OCI-LY7 (cell line): Measurements from ENCODE around the gene PRKAB2. TPM values are rescaled to one million over a fixed set of nuclear protein-coding genes. Genes with fewer than 3 reads are reported as not detected.

Experiments
- BruUV-seq: library from RNA; stranded (reverse); fragments of 400-500 nt; replicated peaks from 2 replicates; lab custom pipeline; 2021; lab: Mats Ljungman, UMichigan
- CTCF ChIA-PET: fragments of 300-600 bp; sonication (Branson Sonifier 250); formaldehyde crosslinking; loops from one replicate; lab custom pipeline; 2022; ENCODE audit warnings: antibody characterized with exemption; ENCODE audit not compliant: unreplicated experiment; lab: Charles Lee
- POLR2A ChIA-PET: fragments of 300-600 bp; sonication (Branson Sonifier 250); formaldehyde crosslinking; loops from one replicate; lab custom pipeline; 2022; ENCODE audit warnings: antibody characterized with exemption; lab: Charles Lee
- DNase-seq: peaks from one replicate; pipeline ENCODE4 v3.0.0-alpha.2; 2015; ENCODE audit warnings: low spot score
- H2AFZ ChIP-seq: fragments of 200-600 bp; sonication (generic), shearing (Covaris generic); 2 replicates; pipeline ENCODE4 v1.6.1; 2014; ENCODE audit warnings: mild to moderate bottlenecking, antibody characterized with exemption, low read length, moderate library complexity
- H3K27ac ChIP-seq: fragments of 200-600 bp; sonication (generic); 2 replicates; pipeline ENCODE4 v1.5.1; 2014; ENCODE audit warnings: mixed run types, low read depth, mild to moderate bottlenecking, moderate library complexity, low read length, inconsistent platforms; ENCODE audit not compliant: poor library complexity, severe bottlenecking
- H3K36me3 ChIP-seq: fragments of 200-600 bp; sonication (generic); 2 replicates; pipeline ENCODE4 v1.6.1; 2014; ENCODE audit warnings: mild to moderate bottlenecking, antibody characterized with exemption, low read length, moderate library complexity, mixed read lengths; ENCODE audit not compliant: insufficient read depth
- H3K4me1 ChIP-seq: fragments of 200-600 bp; sonication (generic); 2 replicates; pipeline ENCODE4 v1.5.1; 2014; ENCODE audit warnings: mild to moderate bottlenecking, low read length; ENCODE audit not compliant: insufficient read depth, poor library complexity, severe bottlenecking
- H3K4me2 ChIP-seq: fragments of 200-600 bp; sonication (generic); 2 replicates; pipeline ENCODE4 v1.6.1; 2014; ENCODE audit warnings: mild to moderate bottlenecking, low read length
- H3K4me3 ChIP-seq: fragments of 200-600 bp; sonication (generic); 2 replicates; pipeline ENCODE4 v1.5.1; 2014; ENCODE audit warnings: mild to moderate bottlenecking, low read depth, low read length; ENCODE audit not compliant: poor library complexity, severe bottlenecking
- H3K79me2 ChIP-seq: fragments of 200-600 bp; sonication (generic); 2 replicates; pipeline ENCODE4 v1.6.1; 2016; ENCODE audit warnings: low read depth, mild to moderate bottlenecking, low read length, moderate library complexity, mixed read lengths; ENCODE audit not compliant: insufficient read depth
- H3K9me2 ChIP-seq: fragments of 200-600 bp; sonication (generic); 2 replicates; pipeline ENCODE4 v1.6.1; 2016; ENCODE audit warnings: mild to moderate bottlenecking, low read length, mixed read lengths; ENCODE audit not compliant: insufficient read depth
- H3K9me3 ChIP-seq: fragments of 200-600 bp; sonication (generic); 2 replicates; pipeline ENCODE4 v1.6.1; 2014; ENCODE audit warnings: mild to moderate bottlenecking, mixed run types, low read length, mixed read lengths
- H4K20me1 ChIP-seq: fragments of 200-600 bp; sonication (generic); 2 replicates; pipeline ENCODE4 v1.6.1; 2014; ENCODE audit warnings: mild to moderate bottlenecking, antibody characterized with exemption, low read length, moderate library complexity, mixed read lengths; ENCODE audit not compliant: insufficient read depth
- EZH2phosphoT487 ChIP-seq: fragments of 200-600 bp; sonication (generic); IDR thresholded peaks from 2 replicates; pipeline ENCODE4 v1.6.1; 2018; ENCODE audit warnings: low read depth, borderline replicate concordance, mild to moderate bottlenecking, mixed run types, antibody characterized with exemption, low read length, moderate library complexity, mixed read lengths
- intact Hi-C: fragments of 100-400 bp; cut with micrococcal nuclease; formaldehyde crosslinking; loops from one replicate; pipeline ENCODE4 v1.10.0; 2022; ENCODE audit not compliant: unreplicated experiment
- total RNA-seq, 2 experiments: library from RNA; depleted of rRNA in 1 of 2; stranded (reverse); fragments of >200 nt in 1 of 2; shearing (Covaris generic) in 1 of 2; gene quantifications; 2 replicates each; pipeline ENCODE4 v1.2.3, GENCODE V29; 2014 to 2022
- TF ChIP-seq, protein P1 (sequence below): fragments of 200-600 bp; sonication (generic); conservative IDR thresholded peaks from 2 replicates; pipeline ENCODE4 v1.5.1; 2014; ENCODE audit warnings: mild to moderate bottlenecking, antibody characterized with exemption, low read length, moderate library complexity, mixed read lengths

The PRKAB2 gene
- total RNA-seq, 2 experiments from 2014 or later = 11.6 to 17.4 TPM

GRCh38 chr1:147217141-147217540 is 44.9 kb upstream of the PRKAB2 start:
- intact Hi-C loops = no loop called here
- TF ChIP-seq EZH2phosphoT487 = no peak
- TF ChIP-seq, protein P1, sequence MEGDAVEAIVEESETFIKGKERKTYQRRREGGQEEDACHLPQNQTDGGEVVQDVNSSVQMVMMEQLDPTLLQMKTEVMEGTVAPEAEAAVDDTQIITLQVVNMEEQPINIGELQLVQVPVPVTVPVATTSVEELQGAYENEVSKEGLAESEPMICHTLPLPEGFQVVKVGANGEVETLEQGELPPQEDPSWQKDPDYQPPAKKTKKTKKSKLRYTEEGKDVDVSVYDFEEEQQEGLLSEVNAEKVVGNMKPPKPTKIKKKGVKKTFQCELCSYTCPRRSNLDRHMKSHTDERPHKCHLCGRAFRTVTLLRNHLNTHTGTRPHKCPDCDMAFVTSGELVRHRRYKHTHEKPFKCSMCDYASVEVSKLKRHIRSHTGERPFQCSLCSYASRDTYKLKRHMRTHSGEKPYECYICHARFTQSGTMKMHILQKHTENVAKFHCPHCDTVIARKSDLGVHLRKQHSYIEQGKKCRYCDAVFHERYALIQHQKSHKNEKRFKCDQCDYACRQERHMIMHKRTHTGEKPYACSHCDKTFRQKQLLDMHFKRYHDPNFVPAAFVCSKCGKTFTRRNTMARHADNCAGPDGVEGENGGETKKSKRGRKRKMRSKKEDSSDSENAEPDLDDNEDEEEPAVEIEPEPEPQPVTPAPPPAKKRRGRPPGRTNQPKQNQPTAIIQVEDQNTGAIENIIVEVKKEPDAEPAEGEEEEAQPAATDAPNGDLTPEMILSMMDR = no peak

DNA sequence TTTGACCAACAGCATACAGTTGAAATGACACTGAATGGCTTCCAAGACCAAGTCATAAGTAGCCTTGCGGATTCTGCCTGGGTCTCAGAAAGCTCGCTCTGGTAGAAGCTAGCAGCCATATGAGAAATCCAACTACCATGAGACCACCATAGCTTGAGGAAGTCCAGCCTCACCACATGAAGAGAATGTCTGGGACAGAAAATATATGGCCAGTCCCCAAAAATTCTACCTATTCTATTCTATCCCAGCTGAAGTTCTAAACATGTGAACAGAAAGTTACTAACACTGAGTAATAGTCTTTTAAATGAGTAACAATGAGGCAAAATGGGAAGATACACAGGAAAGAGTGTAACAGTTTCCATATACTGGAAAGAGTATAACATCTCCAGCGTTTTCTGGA is 43.9 kb upstream of the PRKAB2 start:
- H3K9me3 ChIP-seq = no peaks in the 10 kb centered on the region
- H2AFZ ChIP-seq = no peak overlapping the region
- H3K9me2 ChIP-seq = no peaks in the 10 kb centered on the region
- intact Hi-C loops = no loop called here
- no peaks in the 10 kb centered on the region for H3K79me2 ChIP-seq
- no TSS peak for BruUV-seq
- H3K27ac ChIP-seq = no peak overlapping the region
- H4K20me1 ChIP-seq = no peaks in the 10 kb centered on the region
- DNase-seq = no peak
- ChIA-PET POLR2A (no interaction called here), CTCF (no interaction called here)
- no peak overlapping the region for H3K4me3 ChIP-seq
- no peaks in the 10 kb centered on the region for H3K36me3 ChIP-seq
- no peak overlapping the region for H3K4me2 ChIP-seq
- TF ChIP-seq, protein P1 = no peak
- TF ChIP-seq EZH2phosphoT487 = no peak
- no peaks in the 10 kb centered on the region for H3K4me1 ChIP-seq

More at GRCh38 chr1:147217141-147217540, 44.9 kb upstream of the PRKAB2 start:
- Histone ChIP-seq H3K27ac (no peak overlapping the region), H4K20me1 (no peaks in the 10 kb centered on the region), H3K9me2 (no peaks in the 10 kb centered on the region), H3K4me3 (no peak overlapping the region), H3K79me2 (no peaks in the 10 kb centered on the region), H3K9me3 (no peaks in the 10 kb centered on the region), H2AFZ (no peak overlapping the region), H3K4me2 (no peak overlapping the region), H3K4me1 (no peaks in the 10 kb centered on the region), H3K36me3 (no peaks in the 10 kb centered on the region)
- DNase-seq = no peak
- ChIA-PET CTCF (no interaction called here), POLR2A (no interaction called here)
- no TSS peak for BruUV-seq

DNA sequence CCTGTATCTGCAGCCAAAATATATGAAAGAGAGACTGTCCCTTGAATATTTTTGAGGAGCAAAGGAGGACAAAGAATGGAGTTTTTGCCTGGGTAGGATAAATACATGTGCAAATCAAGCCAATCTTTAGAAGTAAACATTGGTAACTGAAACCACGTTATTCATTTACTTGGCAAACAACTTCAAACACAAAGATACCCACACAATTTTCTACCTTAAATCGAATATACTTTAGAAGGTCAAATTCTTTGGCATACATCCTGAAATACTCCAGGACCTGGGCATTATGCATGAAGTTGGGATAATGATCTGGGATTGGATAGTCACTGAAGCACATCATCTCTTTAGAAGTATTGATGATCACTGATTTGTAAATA is 43.3 kb upstream of the PRKAB2 start:
- Histone ChIP-seq H3K9me2 (no peaks in the 10 kb centered on the region), H3K4me1 (no peaks in the 10 kb centered on the region), H2AFZ (no peak overlapping the region), H3K4me2 (no peak overlapping the region), H3K27ac (no peak overlapping the region), H3K36me3 (no peaks in the 10 kb centered on the region), H3K79me2 (no peaks in the 10 kb centered on the region), H3K4me3 (no peak overlapping the region), H4K20me1 (no peaks in the 10 kb centered on the region), H3K9me3 (no peaks in the 10 kb centered on the region)
- no TSS peak for BruUV-seq
- CTCF ChIA-PET = no interaction called here
- no peak for DNase-seq
- TF ChIP-seq, protein P1 = no peak
- no peak for TF ChIP-seq EZH2phosphoT487
- intact Hi-C loops = no loop called here
- POLR2A ChIA-PET = no interaction called here
